ENCODE results near the gene C17orf78.
"Not testable (repeated sequence)": the region's sequence is repeated elsewhere in the genome, so short reads cannot be mapped to it uniquely, and the experiment has no call there.

Gene C17orf78

DNA sequence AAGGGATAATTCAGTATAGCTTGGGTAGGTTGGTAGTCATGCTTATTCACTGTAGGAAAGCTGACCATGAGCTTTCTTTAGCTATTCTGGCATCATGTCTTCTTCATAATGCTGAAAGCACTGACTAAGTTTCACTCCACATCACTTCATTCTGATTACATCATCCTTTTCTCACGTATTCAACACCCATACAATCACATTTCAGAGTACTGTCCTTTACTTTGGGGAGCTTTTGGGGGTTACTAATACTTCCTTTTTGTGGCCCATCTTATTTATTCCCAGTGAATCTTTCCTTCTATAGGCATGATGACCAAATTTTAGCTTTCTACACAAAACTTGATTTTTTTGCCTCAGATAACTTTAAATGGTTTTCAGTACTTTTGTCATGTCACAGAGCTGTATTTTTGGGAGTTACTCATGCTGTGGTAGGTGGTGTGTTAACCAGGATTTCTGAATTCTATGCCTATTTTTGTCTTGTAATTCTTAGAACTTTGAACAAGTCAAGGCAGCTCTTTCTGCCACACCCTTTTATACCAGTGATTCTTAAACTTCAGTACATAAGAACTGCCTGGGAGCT, 54.4 kb downstream of the C17orf78 start:
- in situ Hi-C loops (cut with MboI; ENCODE audit: low sequenced_read_pairs) = no loop called here

GRCh38 chr17:37432671-37433070, 56.9 kb downstream of the C17orf78 start:
- in situ Hi-C loops (cut with MboI; ENCODE audit: low sequenced_read_pairs) = no loop called here

- in situ Hi-C loops (cut with MboI; ENCODE audit: low sequenced_read_pairs) = no loop called here
Measured at GRCh38 chr17:37438141-37438540, 62.4 kb downstream of the C17orf78 start.

DNA sequence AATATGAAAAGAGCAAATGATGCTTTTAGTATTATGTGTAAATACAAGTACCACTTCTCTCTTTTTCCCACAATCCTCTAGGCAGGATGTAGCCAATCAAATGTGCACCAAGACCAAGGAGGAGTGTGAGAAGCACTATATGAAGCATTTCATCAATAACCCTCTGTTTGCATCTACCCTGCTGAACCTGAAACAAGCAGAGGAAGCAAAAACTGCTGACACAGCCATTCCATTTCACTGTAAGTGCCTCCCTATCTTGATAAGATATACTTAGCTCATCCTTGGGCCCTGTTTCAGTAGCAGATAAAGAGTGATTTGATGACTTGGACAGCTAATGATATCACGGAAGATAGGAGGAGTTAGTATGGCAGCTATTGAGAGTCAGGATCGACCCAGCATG, 64.6 kb downstream of the C17orf78 start:
- in situ Hi-C loops (cut with MboI; ENCODE audit: low sequenced_read_pairs) = no loop called here

DNA sequence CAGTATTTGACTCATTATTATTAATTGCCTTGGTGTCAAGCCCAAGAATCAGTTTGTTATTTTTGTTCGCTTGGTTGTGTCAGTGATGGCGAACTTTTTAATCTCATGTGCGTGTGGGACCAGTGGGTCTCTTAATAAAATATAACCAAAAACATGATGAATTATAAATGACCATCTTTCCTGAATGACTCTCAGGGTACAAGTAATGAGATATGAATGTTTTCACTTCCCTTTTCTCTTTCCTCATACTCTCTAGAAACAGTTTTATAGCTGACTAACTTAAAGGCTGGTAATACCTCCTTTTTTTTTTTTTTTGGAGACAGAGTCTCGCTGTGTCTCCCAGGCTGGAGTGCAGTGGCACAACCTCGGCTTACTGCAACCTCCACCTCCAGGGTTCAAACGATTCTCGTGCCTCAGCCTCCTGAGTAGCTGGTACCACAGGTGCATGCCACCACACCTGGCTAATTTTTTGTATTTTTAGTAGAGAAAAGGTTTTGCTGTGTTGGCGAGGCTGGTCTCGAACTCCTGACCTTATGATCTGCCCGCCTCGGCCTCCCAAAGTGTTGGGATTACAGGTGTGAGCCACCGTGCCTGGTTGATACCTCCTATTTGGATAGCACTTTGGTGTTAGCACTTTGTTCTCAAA, 65.7 kb downstream of the C17orf78 start:
- in situ Hi-C loops (cut with MboI; ENCODE audit: low sequenced_read_pairs) = not testable (repeated sequence)

All from HL-60/S4 (cell line).